ENCODE data around the gene PPP1R15A. TPM values are rescaled to one million over a fixed set of nuclear protein-coding genes. Genes with fewer than 3 reads are reported as not detected.
"Not testable (repeated sequence)": the region's sequence is repeated elsewhere in the genome, so short reads cannot be mapped to it uniquely, and the experiment has no call there.

PPP1R15A gene
- 64.8 TPM for total RNA-seq
- long read RNA-seq, transcript PPP1R15A-201 (3 exons, 2,378 nt), result major isoform, 206 of 223 reads
- long read RNA-seq, partial matches to known transcripts, result 14 of 223 reads
- long read RNA-seq, other reads (novel, unspliced or antisense), result 1 of 223 reads

DNA sequence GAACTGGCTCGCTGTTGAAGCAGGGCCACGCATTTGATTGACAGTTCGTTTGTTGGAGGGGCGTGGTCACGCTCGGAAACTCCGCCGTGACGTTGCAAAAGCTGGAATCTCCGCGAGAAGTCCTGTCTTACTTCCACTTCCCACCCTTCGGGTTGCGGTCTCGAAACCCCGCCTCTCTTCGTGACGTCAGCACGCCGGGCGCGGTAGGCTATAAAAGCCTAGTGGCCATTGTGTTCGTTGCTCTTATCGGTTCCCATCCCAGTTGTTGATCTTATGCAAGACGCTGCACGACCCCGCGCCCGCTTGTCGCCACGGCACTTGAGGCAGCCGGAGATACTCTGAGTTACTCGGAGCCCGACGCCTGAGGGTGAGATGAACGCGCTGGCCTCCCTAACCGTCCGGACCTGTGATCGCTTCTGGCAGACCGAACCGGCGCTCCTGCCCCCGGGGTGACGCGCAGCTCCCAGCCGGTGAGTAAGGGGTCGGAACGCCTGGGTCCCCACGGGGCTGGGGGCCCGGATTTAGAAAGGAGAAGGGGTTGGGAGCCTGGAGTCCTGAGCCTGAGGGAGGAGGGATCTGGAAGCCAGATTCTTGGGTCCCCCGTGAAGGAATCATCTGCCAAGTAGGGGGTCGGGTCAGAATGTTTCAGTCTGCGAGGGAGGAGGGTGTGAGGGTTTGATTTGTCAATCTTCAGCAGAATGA lies at the start of gene PPP1R15A:
TSS of gene PPP1R15A (plus strand) at position 240 of the 702 bp plus-strand sequence. CDS start 813 bp downstream, outside the sequence.
- DNase-seq (ENCODE audit: missing footprints) (peak; percentile 98), ATAC-seq (peak; percentile 74)
- intact Hi-C loops (cut with DNase I), result loop anchor here (2.0 kb wide), 1 partner anchor 92 kb away; the partner anchor contains the start of gene FTL

DNA sequence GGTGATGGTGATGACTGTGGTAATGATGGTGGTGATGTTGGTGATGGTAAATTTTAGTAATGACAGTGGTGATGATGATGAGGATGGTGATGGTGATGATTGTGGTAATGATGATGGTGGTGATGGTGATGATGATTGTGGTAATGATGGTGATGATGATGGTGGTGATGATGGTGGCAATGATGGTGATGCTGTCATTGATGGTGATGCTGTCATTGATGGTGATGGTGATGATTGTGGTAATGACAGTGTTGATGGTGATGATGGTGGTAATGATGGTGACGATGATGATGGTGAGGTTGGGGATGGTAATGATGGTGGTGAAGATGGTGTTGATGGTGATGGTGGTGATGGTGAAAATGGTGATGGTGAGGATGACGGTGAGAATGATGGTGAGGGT lies 49.7 kb upstream of the PPP1R15A start:
- ATAC-seq, result no peak
- intact Hi-C loops (cut with DNase I), result no loop called here
- DNase-seq (ENCODE audit: missing footprints), result no peak

DNA sequence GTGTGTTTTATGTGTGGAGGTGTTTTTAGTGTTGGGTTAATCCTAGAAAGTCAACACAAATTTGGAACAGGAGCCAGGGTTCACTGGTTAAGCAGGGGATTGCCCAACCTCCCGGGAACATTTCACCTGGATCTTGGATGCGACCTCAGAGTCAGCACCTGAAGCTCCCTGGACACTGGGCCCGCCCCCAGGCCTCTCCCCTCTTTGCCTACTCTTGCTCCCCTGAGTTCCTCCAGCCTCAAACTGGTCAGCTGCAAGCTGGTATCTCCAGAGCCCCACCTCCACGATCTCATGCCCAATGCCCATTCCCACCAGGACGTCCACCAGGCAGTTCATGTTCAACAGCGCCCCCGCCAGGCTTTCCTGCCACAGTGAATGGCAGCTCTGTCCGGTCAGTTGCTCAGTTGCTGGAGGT lies 45.6 kb upstream of the PPP1R15A start:
- intact Hi-C loops (cut with DNase I), result no loop called here
- DNase-seq (ENCODE audit: missing footprints), result no peak
- ATAC-seq, result no peak

DNA sequence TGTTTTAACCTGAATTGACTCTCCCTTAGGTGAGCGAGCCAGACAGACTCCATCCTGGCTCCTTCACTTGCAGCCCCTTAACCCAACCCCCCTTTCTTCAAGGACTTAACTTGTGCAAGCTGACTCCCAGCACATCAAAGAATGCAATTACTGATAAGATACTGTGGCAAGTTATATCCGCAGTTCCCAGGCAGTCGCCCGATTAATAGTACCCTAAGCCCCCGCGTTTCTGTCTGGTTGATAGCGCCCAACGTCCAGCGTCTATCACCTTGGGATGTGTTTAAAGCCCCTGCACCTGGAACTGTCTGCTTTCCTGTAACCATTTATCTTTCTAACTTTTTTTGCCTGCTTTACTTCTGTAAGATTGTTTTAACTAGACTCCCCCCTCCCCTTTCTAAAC lies 42.1 kb upstream of the PPP1R15A start:
- ATAC-seq, result no peak
- DNase-seq (ENCODE audit: missing footprints), result no peak
- intact Hi-C loops (cut with DNase I), result no loop called here

DNA sequence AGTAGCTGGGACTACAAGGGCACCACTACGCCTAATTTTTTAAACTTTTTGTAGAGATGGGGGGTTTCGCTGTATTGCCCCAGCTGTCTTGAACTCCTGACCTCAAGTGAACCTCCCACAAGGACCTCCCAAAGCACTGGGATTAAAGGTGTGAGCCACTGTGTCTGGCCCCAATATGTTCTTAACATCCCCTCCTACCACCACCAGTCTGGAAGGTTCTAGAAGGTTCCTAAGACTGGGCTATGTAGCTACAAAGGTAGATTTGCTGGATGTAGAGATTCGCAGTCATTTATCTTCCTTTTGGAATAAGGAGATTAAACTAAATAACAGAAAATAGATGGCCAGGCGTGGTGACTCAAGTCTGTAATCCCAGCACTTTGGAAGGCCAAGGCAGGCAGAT lies 41.3 kb upstream of the PPP1R15A start:
- ATAC-seq (no peak), DNase-seq (ENCODE audit: missing footprints) (no peak)
- intact Hi-C loops (cut with DNase I), result no loop called here

DNA sequence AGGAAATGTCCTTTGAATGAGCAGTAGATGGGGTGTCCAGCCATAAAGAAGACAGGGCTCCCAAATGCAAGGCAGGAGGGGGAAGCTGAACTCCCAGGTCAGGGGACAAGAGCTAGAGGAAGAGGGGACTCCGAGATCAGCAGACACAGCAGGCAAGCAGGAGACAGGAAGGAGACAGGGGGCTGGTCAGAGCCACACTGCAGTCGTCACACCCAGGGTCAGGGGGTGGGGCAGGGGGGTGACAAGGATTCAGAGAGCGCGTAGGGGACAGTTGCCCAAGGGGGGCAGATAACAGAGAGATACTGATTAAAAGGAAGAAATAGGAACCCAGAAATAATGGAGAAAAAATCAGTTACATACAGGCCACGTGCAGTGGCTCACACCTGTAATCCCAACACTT lies 39.2 kb upstream of the PPP1R15A start:
- ATAC-seq (no peak), DNase-seq (ENCODE audit: missing footprints) (no peak)
- intact Hi-C loops (cut with DNase I), result no loop called here

DNA sequence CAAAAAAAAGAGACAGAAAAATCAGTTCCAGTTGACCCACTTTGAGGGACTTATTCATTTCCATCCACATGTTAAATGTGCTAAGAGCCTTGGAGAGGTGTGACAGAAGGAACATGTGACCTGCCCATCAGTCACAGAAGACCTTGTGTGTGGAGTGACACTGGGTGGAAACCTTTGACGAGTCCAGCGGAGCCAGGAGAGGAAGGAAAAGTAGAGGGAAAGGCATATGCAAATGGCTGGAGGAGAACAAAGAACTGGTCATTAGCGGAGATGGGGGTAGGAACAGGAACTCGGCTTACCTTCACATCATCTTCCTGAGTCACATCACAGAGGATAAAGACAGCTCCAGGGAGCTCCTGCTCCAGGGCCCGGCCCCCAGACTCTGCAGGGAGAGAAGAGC lies 38.2 kb upstream of the PPP1R15A start:
- intact Hi-C loops (cut with DNase I), result no loop called here

DNA sequence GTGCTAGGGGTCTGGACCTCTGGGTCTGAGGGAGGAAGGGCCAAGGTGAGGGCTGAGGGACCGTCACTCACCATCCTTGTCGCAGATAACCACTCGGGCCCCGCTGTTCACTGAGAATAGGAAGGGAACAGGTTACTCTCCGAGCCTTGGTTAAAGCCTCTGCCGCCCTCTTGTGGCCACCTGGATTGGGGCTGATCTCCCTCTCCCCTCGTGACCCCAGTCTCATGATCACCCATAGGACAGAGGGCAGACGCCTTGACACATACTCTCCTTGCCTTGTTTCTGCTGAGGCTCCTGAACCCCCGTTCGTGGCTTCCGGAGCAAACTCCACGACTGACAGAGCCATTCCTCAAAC lies 36.5 kb upstream of the PPP1R15A start:
- DNase-seq (ENCODE audit: missing footprints) (peak; percentile 92), ATAC-seq (peak; percentile 89)
- intact Hi-C loops (cut with DNase I), result loop anchor here (1.0 kb wide), 1 partner anchor 40 kb away; no protein-coding TSS in a partner anchor

More for the DNA sequence above, 38.2 kb upstream of the PPP1R15A start:
- DNase-seq (ENCODE audit: missing footprints), result no peak
- ATAC-seq, result no peak

DNA sequence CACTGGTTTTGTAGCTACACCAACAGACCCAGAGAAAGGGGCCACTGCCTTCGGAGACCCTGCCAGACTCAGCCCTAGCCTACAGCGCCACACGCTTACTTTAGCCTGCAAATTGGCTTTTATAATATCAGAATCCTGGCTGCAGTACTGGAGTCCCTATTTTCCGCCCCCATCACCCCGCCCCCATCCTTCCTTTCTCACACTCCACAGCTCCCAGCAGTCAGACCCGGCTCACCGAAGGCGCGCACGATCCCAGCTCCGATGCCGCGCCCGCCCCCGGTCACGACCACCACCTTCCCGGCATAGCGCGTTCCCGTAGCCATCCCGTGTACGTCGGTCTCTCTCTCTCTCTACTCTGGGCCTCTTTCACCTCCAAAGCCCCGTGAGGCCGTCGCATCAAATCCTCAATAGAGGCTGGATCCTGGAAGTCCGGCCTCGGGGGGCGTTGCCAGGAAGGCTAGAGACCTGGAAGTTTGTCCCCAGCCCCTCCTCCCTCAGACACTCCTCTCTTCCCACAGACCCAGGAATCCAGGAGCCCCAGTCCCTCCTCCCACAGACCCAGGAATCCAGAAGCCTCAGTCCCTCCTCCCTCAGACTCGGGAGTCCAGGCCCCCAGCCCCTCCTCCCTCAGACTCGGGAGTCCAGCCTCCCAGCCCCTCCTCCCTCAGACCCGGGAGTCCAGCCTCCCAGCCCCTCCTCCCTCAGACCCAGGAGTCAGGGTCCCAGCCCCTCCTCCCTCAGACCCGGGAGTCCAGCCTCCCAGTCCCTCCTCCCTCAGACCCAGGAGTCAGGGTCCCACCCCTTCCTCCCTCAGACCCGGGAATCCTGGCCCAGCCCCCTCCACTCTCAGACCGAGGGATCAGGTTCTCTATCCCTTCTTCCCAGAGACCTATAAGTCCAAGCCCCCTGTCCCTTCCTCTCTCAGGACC lies 35.9 kb upstream of the PPP1R15A start, which contains the start of gene HSD17B14:
TSS of gene HSD17B14 (minus strand) at position 403 of the 929 bp plus-strand sequence. CDS start at position 323, 80 bp downstream.
- ATAC-seq (peak; percentile 25), DNase-seq (ENCODE audit: missing footprints) (no peak)
- intact Hi-C loops (cut with DNase I), result no loop called here

DNA sequence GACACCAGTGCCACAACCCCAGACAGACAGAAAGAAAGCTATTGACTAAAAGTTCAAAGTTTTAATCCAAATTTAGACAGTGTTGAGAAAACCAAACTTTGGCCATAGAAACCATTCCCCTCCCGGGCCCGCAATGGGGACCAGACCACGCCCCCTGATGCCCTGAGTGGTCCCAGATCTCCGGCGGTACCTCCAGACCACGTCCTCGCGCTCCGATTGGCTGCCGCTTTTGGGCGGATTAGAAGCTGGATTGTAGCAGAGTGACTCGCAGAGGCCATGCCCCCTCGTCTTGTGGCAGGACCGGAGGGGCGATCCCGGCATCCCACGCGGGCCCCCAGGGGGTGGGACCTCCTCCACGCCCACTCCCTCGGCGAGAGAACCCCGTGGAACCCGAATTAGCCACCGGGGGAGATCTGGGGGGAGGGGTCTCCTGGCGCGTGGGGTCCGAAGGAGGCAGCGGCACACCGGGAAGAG lies 35.1 kb upstream of the PPP1R15A start:
- peak; percentile 92 for DNase-seq (ENCODE audit: missing footprints)
- intact Hi-C loops (cut with DNase I), result no loop called here

DNA sequence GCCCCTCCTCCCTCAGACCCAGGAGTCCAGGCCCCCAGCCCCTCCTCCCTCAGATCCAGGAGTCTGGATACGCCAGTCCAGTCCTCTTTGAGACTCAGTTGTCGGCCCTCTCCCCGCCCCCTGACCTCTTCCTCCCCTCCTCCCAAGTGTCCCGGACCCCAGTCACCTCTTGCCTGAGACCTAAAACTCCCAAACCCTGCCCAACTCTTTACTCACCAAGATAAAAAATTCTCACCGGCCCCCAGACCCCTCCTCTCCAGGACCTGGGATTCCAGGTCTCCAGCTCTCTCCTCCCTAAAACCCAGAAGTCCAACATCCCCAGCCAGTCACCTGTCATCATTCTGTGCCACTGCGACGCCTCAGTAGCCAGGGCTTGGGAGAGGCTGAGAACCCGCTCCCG lies 34.5 kb upstream of the PPP1R15A start:
- intact Hi-C loops (cut with DNase I), result no loop called here
- DNase-seq (ENCODE audit: missing footprints) (no peak), ATAC-seq (no peak)

More for the DNA sequence above, 35.1 kb upstream of the PPP1R15A start:
- ATAC-seq, result peak; percentile 85

DNA sequence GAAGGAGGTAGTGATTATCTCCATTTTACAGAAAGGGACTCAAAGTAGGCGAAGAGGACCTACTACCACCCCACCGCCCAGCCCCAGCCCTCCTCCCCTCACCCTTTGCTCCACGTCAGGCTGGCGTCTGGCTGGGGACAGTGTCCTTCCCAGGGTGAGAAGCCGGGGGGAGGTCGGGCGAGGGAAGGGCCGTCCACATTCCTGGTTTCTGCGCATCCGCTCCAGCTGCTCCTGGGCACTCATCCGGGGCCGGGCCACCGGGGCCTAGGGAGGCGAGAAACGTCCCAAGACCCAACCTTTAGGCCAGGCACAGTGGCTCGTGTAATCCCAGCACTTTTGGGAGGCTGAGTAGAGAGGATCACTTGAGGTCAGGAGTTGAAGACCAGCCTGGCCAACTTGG lies 31.2 kb upstream of the PPP1R15A start:
- DNase-seq (ENCODE audit: missing footprints), result no peak
- no peak for ATAC-seq
- intact Hi-C loops (cut with DNase I), result loop anchor here (5.0 kb wide), 1 partner anchor 194 kb away; the partner anchor contains the start of gene CA11

DNA sequence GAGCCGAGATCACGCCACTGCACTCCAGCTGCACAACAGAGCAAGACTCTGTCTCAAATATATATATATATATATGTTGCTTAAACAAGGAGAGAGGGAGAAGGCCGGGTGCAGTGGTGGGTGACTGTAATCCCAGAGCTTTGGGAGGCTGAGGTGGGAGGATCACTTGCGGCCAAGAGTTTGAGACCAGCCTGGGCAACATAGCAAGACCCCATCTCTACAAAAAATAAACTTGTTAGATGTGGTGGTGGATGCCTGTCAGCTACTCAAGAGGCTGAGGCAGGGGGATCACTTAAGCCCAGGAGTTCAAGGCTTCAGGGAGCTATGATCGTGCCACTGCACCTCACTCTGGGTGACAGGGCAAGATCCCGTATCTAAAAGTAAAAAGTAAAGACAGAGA lies 30.6 kb upstream of the PPP1R15A start:
- DNase-seq (ENCODE audit: missing footprints) (no peak), ATAC-seq (no peak)
- intact Hi-C loops (cut with DNase I), result loop anchor here (5.0 kb wide), 1 partner anchor 194 kb away; the partner anchor contains the start of gene CA11

DNA sequence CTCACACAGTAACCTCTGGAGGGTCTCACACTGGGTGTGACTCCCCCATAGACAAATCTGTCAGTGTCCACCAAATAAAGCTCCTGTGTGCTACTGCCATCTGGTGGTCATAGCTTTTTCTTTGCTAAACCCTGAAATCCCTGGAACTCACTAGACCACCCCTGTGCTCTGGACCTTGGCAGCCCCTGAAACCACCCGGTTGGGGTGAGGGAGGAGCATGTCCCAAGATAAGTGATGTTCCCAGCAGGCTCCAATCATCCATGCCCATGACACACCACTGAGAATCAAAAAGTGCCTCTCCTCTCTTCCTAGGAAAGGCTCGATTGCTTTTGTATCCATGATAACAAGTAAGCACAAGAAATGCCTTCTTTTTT lies 29.4 kb upstream of the PPP1R15A start:
- ATAC-seq, result peak; percentile 53
- intact Hi-C loops (cut with DNase I), result loop anchor here (1.0 to 5.0 kb wide), 2 partner anchors 54 to 195 kb away; partner anchors contain the start of gene CA11
- DNase-seq (ENCODE audit: missing footprints), result no peak

DNA sequence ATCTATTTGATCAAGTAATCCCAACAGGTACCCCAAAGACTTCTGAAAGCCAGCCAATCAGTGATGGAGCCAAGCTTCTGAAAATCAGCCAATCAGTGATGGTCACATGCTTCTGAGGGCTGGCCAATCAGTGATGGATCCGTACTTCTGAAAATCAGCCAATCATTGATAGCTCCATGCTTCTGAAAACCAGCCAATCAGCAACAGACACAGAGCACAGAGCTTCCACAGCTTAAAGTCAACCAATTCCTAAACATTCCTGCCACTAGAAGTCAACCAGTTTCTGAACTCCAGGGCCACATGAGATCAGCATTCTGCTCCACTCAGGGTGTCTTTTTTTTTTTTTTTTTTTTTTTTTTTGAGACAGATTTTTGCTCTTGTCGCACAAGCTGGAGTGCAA lies 27.7 kb upstream of the PPP1R15A start:
- ATAC-seq (no peak), DNase-seq (ENCODE audit: missing footprints) (no peak)
- intact Hi-C loops (cut with DNase I), result loop anchor here (5.0 kb wide), 1 partner anchor 197 kb away; the partner anchor contains the start of gene CA11

DNA sequence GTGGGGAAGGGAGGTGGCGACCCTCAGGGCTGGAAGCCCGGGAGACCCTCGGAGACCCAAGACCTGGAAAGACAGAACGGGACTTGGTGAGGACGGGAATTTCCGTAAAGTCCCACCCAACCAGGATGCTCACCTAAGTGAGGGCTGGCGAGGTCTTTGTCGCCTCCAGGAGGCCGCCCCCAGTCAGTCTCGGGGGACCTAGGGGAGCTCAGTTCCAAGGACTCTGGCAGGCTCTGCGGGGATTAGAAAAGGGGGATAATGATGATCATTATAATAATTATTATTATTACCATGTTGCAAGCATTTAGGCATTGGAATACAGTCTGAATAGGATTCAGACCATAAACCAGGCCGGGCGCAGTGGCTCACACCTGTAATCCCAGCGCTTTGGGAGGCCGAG lies 26.8 kb upstream of the PPP1R15A start:
- ATAC-seq, result no peak
- intact Hi-C loops (cut with DNase I), result no loop called here
- DNase-seq (ENCODE audit: missing footprints), result no peak

DNA sequence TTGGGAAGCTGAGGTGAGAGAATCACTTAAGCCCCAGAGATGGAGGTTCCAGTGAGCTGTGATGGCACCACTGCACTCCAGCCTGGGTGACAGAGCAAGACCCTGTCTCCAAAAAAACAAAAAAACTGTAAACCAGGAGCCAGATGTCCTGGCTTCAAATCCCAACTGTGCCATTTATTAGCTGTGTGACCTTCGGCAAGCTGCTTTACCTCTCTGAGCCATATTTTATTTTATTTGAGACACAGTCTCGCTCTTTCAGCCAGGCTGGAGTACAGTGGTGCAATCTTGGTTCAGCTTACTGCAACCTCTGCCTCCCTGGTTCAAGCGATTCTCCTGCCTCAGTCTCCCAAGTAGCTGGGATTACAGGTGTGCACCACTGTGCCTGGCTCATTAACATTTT lies 25.6 kb upstream of the PPP1R15A start:
- ATAC-seq; intact Hi-C loops (cut with DNase I); DNase-seq (ENCODE audit: missing footprints): not testable (repeated sequence)

DNA sequence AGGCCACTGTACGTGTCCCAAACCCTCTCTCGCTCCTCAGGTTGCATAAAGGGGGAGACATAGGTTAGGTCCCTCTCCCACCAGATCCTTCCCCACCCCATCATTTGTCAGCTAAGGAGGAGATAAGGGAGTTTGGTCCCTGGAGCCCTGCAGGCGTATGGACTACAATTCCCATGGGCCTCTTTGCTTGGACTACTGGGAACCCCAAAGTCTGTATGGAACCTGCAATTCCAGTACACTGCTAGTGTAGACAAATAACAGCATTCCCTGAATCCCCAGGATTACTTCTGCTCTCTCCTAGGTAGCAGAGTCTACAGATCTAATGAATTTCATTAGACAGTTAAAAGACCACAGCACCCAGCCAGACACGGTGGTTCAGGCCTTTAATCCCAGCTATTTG lies 19.9 kb upstream of the PPP1R15A start:
- DNase-seq (ENCODE audit: missing footprints), result no peak
- no peak for ATAC-seq
- intact Hi-C loops (cut with DNase I), result no loop called here

DNA sequence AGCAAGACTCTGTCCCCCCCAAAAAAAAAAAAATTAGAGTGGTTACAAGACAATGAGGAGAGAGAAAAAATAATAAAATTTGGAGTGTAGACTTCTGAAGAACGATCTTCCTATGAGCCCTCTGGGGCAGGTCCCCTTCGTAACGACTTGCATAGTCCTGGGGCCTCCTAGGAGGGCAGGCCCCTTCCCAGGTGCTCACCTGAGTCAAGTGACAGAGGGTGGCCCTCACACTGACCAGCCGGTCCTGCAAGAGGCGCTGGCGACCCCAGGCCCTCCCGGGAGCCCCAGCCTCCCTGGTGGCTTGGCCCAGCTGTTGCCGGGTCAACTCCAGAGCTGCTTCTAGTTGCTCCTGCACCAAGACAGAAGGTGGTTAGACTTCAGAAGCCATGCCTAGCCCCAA lies 18.7 kb upstream of the PPP1R15A start:
- DNase-seq (ENCODE audit: missing footprints), result no peak
- no peak for ATAC-seq
- intact Hi-C loops (cut with DNase I), result no loop called here
